Endothelial cell of umbilical vein (primary cell): ENCODE data around the gene NUDT4B. TPM values are rescaled to one million over a fixed set of nuclear protein-coding genes. Genes with fewer than 3 reads are reported as not detected.
"Not testable (repeated sequence)": the region's sequence is repeated elsewhere in the genome, so short reads cannot be mapped to it uniquely, and the experiment has no call there.

ENCODE experiments used
- BruUV-seq: library from RNA; stranded (reverse); fragments of 400-500 nt; replicated peaks from 2 replicates; lab custom pipeline; 2021; lab: Mats Ljungman, UMichigan
- CTCF ChIA-PET: fragments of 300-600, 350-600 bp; sonication (Branson Sonifier 250); formaldehyde crosslinking; loops from one replicate; lab custom pipeline; 2021; ENCODE audit warnings: antibody characterized with exemption, inconsistent platforms; lab: Charles Lee
- POLR2A ChIA-PET: fragments of 300-600, 350-600 bp; sonication (Branson Sonifier 250); formaldehyde crosslinking; loops from one replicate; lab custom pipeline; 2021; ENCODE audit warnings: antibody characterized with exemption, inconsistent platforms; lab: Charles Lee
- DNase-seq: peaks from one replicate; pipeline ENCODE4 v3.0.0-alpha.2; 2011; ENCODE audit warnings: low read depth, low spot score
- FAIRE-seq: peaks from 2 replicates; lab custom pipeline; 2011; peaks lifted over from hg19 to GRCh38; lab: Jason Lieb, UNC
- H2AFZ ChIP-seq: 2 replicates; pipeline ENCODE4 v1.6.0; 2012; ENCODE audit warnings: low read depth, low read length, control low read depth, inconsistent platforms
- H3K27ac ChIP-seq: 2 replicates; pipeline ENCODE4 v1.5.1; 2011; ENCODE audit warnings: low read depth, mild to moderate bottlenecking, control low read depth, low read length, moderate library complexity; ENCODE audit not compliant: insufficient read depth
- H3K27me3 ChIP-seq, 2 experiments: 2 replicates each; pipeline versions ENCODE4 v1.6.0 to v1.6.1; 2011; ENCODE audit warnings: low read length in 2 of 2, mixed read lengths in 1 of 2; ENCODE audit not compliant: control insufficient read depth in 2 of 2, insufficient read depth in 2 of 2
- H3K36me3 ChIP-seq, 2 experiments: 2 replicates in 1 of 2; 3 replicates in 1 of 2; pipeline ENCODE4 v1.5.1; 2011; ENCODE audit warnings: low read length in 2 of 2, mild to moderate bottlenecking in 1 of 2, moderate library complexity in 1 of 2; ENCODE audit not compliant: control insufficient read depth in 2 of 2, insufficient read depth in 2 of 2; ENCODE audit errors: extremely low read depth in 1 of 2
- H3K4me1 ChIP-seq: 3 replicates; pipeline ENCODE4 v1.5.1; 2011; ENCODE audit warnings: mild to moderate bottlenecking, low read length; ENCODE audit not compliant: control insufficient read depth, insufficient read depth; ENCODE audit errors: extremely low read depth
- H3K4me2 ChIP-seq: 2 replicates; pipeline ENCODE4 v1.6.1; 2011; ENCODE audit warnings: low read length, control low read depth, mixed read lengths; ENCODE audit not compliant: insufficient read depth
- H3K4me3 ChIP-seq, 3 experiments: fragments of 200-600 bp in 1 of 3; sonication (generic), shearing (Covaris generic) in 1 of 3; replicated peaks in 1 of 3; 2 replicates each; pipeline ENCODE4 v1.5.1; 2011 to 2016; ENCODE audit warnings: control low read depth in 3 of 3, low read length in 3 of 3, mild to moderate bottlenecking in 2 of 3, inconsistent platforms in 1 of 3, low read depth in 1 of 3, moderate library complexity in 1 of 3; ENCODE audit not compliant: insufficient read depth in 1 of 3
- H3K79me2 ChIP-seq: 2 replicates; pipeline ENCODE4 v1.6.0; 2012; ENCODE audit warnings: low read length, inconsistent platforms; ENCODE audit not compliant: control insufficient read depth, insufficient read depth
- H3K9ac ChIP-seq: replicated peaks from 2 replicates; pipeline ENCODE3; 2011; ENCODE audit warnings: low read length, control low read depth; ENCODE audit not compliant: insufficient read depth; ENCODE audit errors: extremely low read depth
- H3K9me1 ChIP-seq: replicated peaks from 3 replicates; pipeline ENCODE4 v1.6.0; 2011; ENCODE audit warnings: mild to moderate bottlenecking, low read length; ENCODE audit not compliant: control insufficient read depth, insufficient read depth; ENCODE audit errors: extremely low read depth
- H3K9me3 ChIP-seq: replicated peaks from 2 replicates; pipeline ENCODE4 v1.5.1; 2012; ENCODE audit warnings: low read length, inconsistent platforms; ENCODE audit not compliant: control insufficient read depth, insufficient read depth
- H4K20me1 ChIP-seq: replicated peaks from 2 replicates; pipeline ENCODE3; 2011; ENCODE audit warnings: mild to moderate bottlenecking, low read length; ENCODE audit not compliant: control insufficient read depth, insufficient read depth; ENCODE audit errors: extremely low read depth
- dilution Hi-C: fragments of 300-500 bp; cut with MboI; formaldehyde crosslinking; loops from one replicate; pipeline ENCODE4 v1.15.0; 2019; ENCODE audit warnings: low sequenced_read_pairs; ENCODE audit not compliant: extremely low pct_ligation_motif_present
- intact Hi-C: fragments of 100-400 bp; cut with micrococcal nuclease; formaldehyde crosslinking; loops from one replicate; pipeline ENCODE4 v1.10.0; 2022
- polyA plus RNA-seq, 4 experiments: library from polyadenylated mRNA; depleted of rRNA in 3 of 4; stranded (reverse) in 3 of 4; unstranded in 1 of 4; fragments of >200 nt; gene quantifications; 2 replicates each; pipeline versions ENCODE4 v1.2.1 to v1.2.3, GENCODE V29; 2011 to 2012; ENCODE audit warnings: missing spikeins in 1 of 4
- total RNA-seq: library from RNA; stranded (reverse); gene quantifications from 2 replicates; pipeline ENCODE4 v1.2.3, GENCODE V29; 2021

Gene NUDT4B
- total and polyA plus RNA-seq, 2 donors (not counting 3 experiments of a cell fraction or from before 2014, with no cell fraction given): 39.0 TPM; not detected in 1

GRCh38 chr1:148703973-148704591 is 44.5 kb upstream of the NUDT4B start:
- H3K4me2 ChIP-seq, H3K36me3 ChIP-seq, DNase-seq, BruUV-seq, H3K27ac ChIP-seq, CTCF ChIA-PET, H3K27me3 ChIP-seq, FAIRE-seq, H3K9me1 ChIP-seq, H3K9ac ChIP-seq, H2AFZ ChIP-seq, H3K4me3 ChIP-seq, H3K79me2 ChIP-seq, H3K9me3 ChIP-seq, H3K4me1 ChIP-seq, H4K20me1 ChIP-seq, POLR2A ChIA-PET, intact Hi-C loops, dilution Hi-C loops: not testable (repeated sequence)

GRCh38 chr1:148705316-148705948 is 43.1 kb upstream of the NUDT4B start:
- POLR2A ChIA-PET, CTCF ChIA-PET, DNase-seq, H2AFZ ChIP-seq, H3K9ac ChIP-seq, BruUV-seq, H4K20me1 ChIP-seq, H3K36me3 ChIP-seq, H3K4me2 ChIP-seq, H3K27ac ChIP-seq, H3K9me3 ChIP-seq, dilution Hi-C loops, FAIRE-seq, intact Hi-C loops, H3K4me1 ChIP-seq, H3K9me1 ChIP-seq, H3K79me2 ChIP-seq, H3K4me3 ChIP-seq, H3K27me3 ChIP-seq: not testable (repeated sequence)

GRCh38 chr1:148708779-148709333 is 39.7 kb upstream of the NUDT4B start:
- H3K4me2 ChIP-seq, H3K36me3 ChIP-seq, POLR2A ChIA-PET, H3K9me1 ChIP-seq, H3K9ac ChIP-seq, BruUV-seq, H3K79me2 ChIP-seq, H3K9me3 ChIP-seq, H3K27ac ChIP-seq, DNase-seq, H2AFZ ChIP-seq, FAIRE-seq, H3K27me3 ChIP-seq, intact Hi-C loops, H3K4me3 ChIP-seq, H3K4me1 ChIP-seq, CTCF ChIA-PET, H4K20me1 ChIP-seq, dilution Hi-C loops: not testable (repeated sequence)

- H4K20me1 ChIP-seq, H3K79me2 ChIP-seq, H3K36me3 ChIP-seq, FAIRE-seq, H3K9ac ChIP-seq, DNase-seq, CTCF ChIA-PET, H3K9me1 ChIP-seq, H3K27ac ChIP-seq, H3K4me3 ChIP-seq, H3K4me1 ChIP-seq, H2AFZ ChIP-seq, H3K4me2 ChIP-seq, intact Hi-C loops, BruUV-seq, H3K9me3 ChIP-seq, POLR2A ChIA-PET, H3K27me3 ChIP-seq, dilution Hi-C loops: not testable (repeated sequence)
These were observed 37.6 kb upstream of the NUDT4B start for GRCh38 chr1:148710772-148711523.
